Uterus (tissue), 4 donors: ENCODE results near the gene DPH1. TPM values are rescaled to one million over a fixed set of nuclear protein-coding genes. Genes with fewer than 3 reads are reported as not detected.
"Not testable (repeated sequence)": the region's sequence is repeated elsewhere in the genome, so short reads cannot be mapped to it uniquely, and the experiment has no call there.

Source experiments
- DNase-seq, 2 donors: peaks; one replicate each; pipeline ENCODE4 v3.0.0-alpha.2; 2019 to 2020
- H3K27ac ChIP-seq, 2 donors: fragments of 200-600 bp; sonication (generic); 1 replicate in 1 of 2; 2 replicates in 1 of 2; pipeline ENCODE4 v1.5.1; 2016 to 2018
- H3K27me3 ChIP-seq, 2 donors: fragments of 200-600 bp; sonication (generic); one replicate each; pipeline ENCODE4 v1.5.1; 2018 to 2019; ENCODE audit warnings: control low read depth in 1 of 2
- H3K36me3 ChIP-seq, 2 donors: fragments of 200-600 bp; sonication (generic); one replicate each; pipeline ENCODE4 v1.5.1; 2019; ENCODE audit warnings: control low read depth in 1 of 2
- H3K4me1 ChIP-seq, 2 donors: fragments of 200-600 bp; sonication (generic); one replicate each; pipeline ENCODE4 v1.5.1; 2018 to 2019; ENCODE audit warnings: control low read depth in 1 of 2
- H3K4me3 ChIP-seq, 2 donors: fragments of 200-600 bp; sonication (generic); 1 replicate in 1 of 2; 2 replicates in 1 of 2; pipeline ENCODE4 v1.5.1; 2018 to 2019; ENCODE audit warnings: mild to moderate bottlenecking in 1 of 2
- H3K9me3 ChIP-seq, 2 donors: fragments of 200-600 bp; sonication (generic); one replicate each; pipeline ENCODE4 v1.5.1; 2019; ENCODE audit warnings: control low read depth in 1 of 2
- POLR2A ChIP-seq, 2 donors: fragments of 450-650 bp; IDR thresholded peaks; one replicate each; pipeline ENCODE4 v1.6.1; 2016; ENCODE audit warnings: antibody characterized with exemption in 2 of 2, mild to moderate bottlenecking in 1 of 2, moderate library complexity in 1 of 2
- intact Hi-C: fragments of 100-400 bp; cut with DNase I; formaldehyde crosslinking; loops from one replicate; pipeline ENCODE4 v1.15.1; 2023; ENCODE audit warnings: low total_unique reads
- total RNA-seq, 4 donors: library from RNA; depleted of rRNA in 3 of 4; stranded (reverse); fragments of >200 nt in 3 of 4; gene quantifications; one replicate each; pipeline versions ENCODE4 v1.1.0 to v1.2.4, GENCODE V29; 2014 to 2023
- TF ChIP-seq, protein P1 (sequence below), 4 experiments: fragments of 200-600 bp in 2 of 4; fragments of 450-650 bp in 2 of 4; sonication (generic) in 2 of 4; IDR thresholded peaks; one replicate each; pipeline ENCODE4 v1.5.1; 2016 to 2019; ENCODE audit warnings: antibody characterized with exemption in 4 of 4, mild to moderate bottlenecking in 2 of 4, moderate library complexity in 1 of 4
- donor health status: DM: yes; HTN: yes; CAD: no.

DPH1 gene
- total RNA-seq, 4 donors from 2014 or later = 26.8 to 121 (median 49.1) TPM

DNA sequence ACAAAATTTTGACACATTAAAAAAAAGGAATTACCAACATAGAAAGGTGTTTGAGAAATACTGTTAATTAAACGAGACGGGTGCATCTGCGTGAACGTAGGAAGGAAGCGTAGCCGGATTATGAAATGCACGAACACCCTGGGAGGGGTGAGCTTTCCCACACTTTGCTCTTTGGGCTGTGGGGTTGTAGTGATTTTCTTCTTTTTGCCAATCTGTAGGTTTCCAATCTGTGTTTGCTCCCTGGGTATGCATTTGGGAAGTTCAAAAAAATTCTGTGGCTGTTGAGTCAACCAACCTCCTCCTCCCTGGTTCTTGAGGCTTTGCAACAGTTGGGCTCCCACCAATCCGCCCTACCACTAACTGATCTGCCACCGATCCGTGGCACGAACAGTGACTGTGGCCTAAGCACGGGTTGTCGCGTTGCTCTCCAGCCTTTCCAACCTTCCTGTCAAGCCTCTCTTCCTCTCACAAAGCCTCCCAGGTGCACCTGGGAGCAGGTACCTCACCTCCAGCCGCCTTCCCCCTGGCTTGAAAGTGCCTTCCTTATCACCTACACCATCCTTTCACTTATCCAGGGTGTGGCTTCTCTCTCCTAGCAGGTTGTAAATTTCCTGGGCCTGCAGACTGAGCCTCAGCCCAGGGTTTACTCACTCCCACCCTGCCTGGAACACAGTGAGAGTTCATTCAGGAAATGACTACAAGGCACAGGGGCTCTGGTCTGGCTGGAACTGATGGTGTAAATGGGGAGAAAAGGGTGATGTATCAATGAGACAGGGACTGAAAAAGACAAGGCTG is 21.4 kb upstream of the DPH1 start:
- Histone ChIP-seq H3K4me1 (no peaks in the 10 kb centered on the region), H3K9me3 (no peaks in the 10 kb centered on the region), H3K4me3 (no peak overlapping the region), H3K27ac (no peak overlapping the region), H3K27me3 (no peaks in the 10 kb centered on the region), H3K36me3 (no peaks in the 10 kb centered on the region)
- DNase-seq = no peak
- intact Hi-C loops = no loop called here
- TF ChIP-seq, protein P1, sequence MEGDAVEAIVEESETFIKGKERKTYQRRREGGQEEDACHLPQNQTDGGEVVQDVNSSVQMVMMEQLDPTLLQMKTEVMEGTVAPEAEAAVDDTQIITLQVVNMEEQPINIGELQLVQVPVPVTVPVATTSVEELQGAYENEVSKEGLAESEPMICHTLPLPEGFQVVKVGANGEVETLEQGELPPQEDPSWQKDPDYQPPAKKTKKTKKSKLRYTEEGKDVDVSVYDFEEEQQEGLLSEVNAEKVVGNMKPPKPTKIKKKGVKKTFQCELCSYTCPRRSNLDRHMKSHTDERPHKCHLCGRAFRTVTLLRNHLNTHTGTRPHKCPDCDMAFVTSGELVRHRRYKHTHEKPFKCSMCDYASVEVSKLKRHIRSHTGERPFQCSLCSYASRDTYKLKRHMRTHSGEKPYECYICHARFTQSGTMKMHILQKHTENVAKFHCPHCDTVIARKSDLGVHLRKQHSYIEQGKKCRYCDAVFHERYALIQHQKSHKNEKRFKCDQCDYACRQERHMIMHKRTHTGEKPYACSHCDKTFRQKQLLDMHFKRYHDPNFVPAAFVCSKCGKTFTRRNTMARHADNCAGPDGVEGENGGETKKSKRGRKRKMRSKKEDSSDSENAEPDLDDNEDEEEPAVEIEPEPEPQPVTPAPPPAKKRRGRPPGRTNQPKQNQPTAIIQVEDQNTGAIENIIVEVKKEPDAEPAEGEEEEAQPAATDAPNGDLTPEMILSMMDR (IDR thresholded peaks at IDR 0.05) = no peak
- TF ChIP-seq POLR2A (IDR thresholded peaks at IDR 0.05) = no peak

DNA sequence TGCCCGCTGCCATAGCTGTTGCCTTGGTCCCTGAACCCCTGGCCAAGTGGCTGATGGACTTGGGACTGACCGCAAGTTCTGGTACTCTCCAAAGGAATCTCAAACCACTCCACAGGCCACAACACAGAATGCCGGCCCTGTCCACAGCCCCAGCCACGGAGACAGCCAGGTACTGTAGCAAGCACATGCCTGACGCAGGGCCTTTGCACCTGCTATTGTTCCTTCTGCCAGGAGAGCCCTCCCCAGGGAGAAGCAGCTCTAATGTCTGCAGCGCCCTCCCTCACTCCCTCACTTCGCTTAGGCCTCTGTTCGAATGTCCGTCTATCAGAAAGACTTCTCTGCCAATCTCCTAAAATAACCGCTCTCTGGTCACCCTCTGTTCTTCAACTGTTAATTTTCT is 20.2 kb upstream of the DPH1 start:
- no peaks in the 10 kb centered on the region for H3K36me3 ChIP-seq
- H3K9me3 ChIP-seq = no peaks in the 10 kb centered on the region
- H3K27me3 ChIP-seq = no peaks in the 10 kb centered on the region
- no peaks in the 10 kb centered on the region for H3K4me1 ChIP-seq
- DNase-seq = no peak
- H3K27ac ChIP-seq = no peak overlapping the region
- TF ChIP-seq, protein P1 (IDR thresholded peaks at IDR 0.05) = no peak
- no peak for TF ChIP-seq POLR2A (IDR thresholded peaks at IDR 0.05)
- intact Hi-C loops = no loop called here
- no peak overlapping the region for H3K4me3 ChIP-seq

DNA sequence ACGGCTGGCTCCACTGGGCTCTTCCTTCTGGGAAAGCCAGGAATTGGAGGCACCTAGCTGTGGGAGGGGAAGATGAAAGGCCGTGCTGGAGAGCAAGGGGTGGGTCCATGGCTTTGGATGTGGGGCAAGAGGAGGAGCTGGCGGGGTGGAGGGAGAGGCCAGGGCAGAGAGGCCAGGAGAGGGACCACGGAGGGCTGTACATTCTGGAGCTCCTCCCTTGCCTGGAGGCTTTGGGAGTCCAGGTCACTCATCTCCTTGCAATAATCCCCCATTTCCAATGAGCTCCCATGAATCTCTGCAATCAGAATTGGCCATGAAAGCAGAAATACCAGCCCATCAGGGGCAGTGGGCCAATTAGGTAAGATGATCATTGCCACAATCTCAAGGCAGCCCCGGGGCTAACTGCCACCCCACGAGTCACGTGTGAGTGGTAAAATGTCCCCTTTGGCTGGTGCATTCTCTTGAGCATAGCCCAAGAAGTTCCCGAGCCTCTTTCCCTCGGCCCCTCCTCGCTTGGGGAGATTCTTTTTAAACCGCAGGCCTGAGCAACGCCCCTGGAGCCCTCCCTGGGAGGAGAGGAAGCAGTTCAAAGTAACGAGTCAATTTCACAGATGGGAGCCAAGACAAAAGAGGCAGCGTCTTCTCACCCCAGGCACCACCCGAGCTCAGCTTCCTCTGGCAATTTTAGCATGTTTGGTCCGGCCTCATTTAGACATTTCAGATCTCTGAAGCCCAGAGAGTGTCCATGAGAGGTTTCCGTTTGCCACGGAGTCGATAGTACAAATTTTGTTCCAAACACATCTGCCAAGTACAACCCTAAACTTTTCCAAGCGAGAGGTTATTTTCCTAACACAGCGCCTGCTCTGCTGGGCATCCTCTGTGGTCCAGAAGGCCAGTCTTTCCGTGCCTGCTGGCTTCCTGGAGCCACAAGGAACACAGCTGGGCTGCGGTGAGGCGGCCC is 18.3 kb upstream of the DPH1 start:
- H3K27me3 ChIP-seq = no peaks in the 10 kb centered on the region
- no peaks in the 10 kb centered on the region for H3K36me3 ChIP-seq
- H3K9me3 ChIP-seq = no peaks in the 10 kb centered on the region
- intact Hi-C loops = no loop called here
- H3K4me3 ChIP-seq = no peak overlapping the region
- peak overlapping the region; percentile 45 to 71 for H3K27ac ChIP-seq
- H3K4me1 ChIP-seq = no peaks in the 10 kb centered on the region
- DNase-seq = no peak
- no peak for TF ChIP-seq POLR2A (IDR thresholded peaks at IDR 0.05)
- TF ChIP-seq, protein P1 (IDR thresholded peaks at IDR 0.05) = no peak

DNA sequence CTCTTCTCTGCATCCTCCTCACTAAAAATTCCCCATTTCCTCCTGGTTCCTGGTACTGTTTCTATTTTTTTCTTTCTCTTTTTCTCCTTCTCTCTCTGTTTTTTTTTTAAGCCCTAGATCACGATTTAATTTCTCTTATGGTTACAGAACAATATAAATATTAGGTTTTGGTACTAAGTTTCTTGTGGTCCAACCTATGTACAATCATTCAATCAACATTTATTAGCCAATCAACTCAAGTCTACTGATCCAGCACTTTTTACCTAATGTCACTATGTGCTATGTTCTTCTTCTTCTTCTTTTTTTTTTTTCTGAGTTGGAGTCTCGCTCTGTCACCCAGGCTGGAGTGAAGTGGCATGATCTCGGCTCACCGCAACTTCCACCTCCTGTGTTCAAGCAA is 17.5 kb upstream of the DPH1 start:
- Histone ChIP-seq H3K4me1 (no peaks in the 10 kb centered on the region), H3K27me3 (no peaks in the 10 kb centered on the region), H3K27ac (peak overlapping the region; percentile 45 to 71), H3K36me3 (no peaks in the 10 kb centered on the region), H3K4me3 (no peak overlapping the region), H3K9me3 (no peaks in the 10 kb centered on the region)
- TF ChIP-seq, protein P1 (IDR thresholded peaks at IDR 0.05) = no peak
- no peak for TF ChIP-seq POLR2A (IDR thresholded peaks at IDR 0.05)
- intact Hi-C loops = no loop called here
- DNase-seq = no peak

DNA sequence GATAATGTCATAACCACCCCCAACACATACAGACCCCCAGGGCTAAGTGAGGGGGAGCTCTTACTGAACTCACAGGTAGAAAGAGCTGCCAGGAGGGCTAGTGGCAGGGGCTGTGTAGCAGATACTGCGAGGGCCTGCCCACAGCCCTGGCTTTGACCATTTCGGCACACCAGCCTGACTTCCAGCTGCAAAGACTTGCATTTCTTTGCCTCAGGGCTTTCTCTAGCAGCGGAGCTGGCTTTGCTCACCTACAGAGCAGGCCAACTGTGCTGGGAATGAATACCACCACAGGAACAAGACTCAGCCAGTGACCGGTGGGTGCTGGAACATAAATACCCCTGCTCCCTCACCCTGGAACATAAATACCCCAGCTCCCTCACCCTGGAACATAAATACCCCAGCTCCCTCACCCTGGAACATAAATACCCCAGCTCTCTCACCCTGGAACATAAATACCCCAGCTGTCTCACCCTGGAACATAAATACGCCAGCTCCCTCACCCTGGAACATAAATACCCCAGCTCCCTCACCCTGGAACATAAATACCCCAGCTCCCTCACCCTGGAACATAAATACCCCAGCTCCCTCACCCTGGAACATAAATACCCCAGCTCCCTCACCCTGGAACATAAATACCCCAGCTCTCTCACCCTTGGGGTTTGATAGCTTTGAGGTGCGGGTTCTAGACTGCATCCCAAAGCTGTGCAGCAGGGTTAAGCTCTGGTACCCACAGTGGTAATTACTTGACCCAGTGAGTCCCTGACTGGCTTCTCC is 16.5 kb upstream of the DPH1 start:
- H3K4me1 ChIP-seq, intact Hi-C loops, H3K27ac ChIP-seq, H3K9me3 ChIP-seq, H3K27me3 ChIP-seq, DNase-seq, H3K36me3 ChIP-seq, H3K4me3 ChIP-seq: not testable (repeated sequence)
